Neural cell (in vitro differentiated cells): ENCODE data around the gene PLAAT4. TPM values are rescaled to one million over a fixed set of nuclear protein-coding genes. Genes with fewer than 3 reads are reported as not detected.

Experiments used
- H2AFZ ChIP-seq: fragments of 200-600, 300-800 bp; sonication (generic), shearing (Covaris generic); 2 replicates; pipeline ENCODE4 v1.6.0; 2014; ENCODE audit warnings: low read depth, mild to moderate bottlenecking, antibody characterized with exemption, low read length, moderate library complexity
- H3F3A ChIP-seq: fragments of 200-600 bp; shearing (Covaris generic); 2 replicates; pipeline ENCODE4 v1.6.1; 2016; ENCODE audit warnings: mild to moderate bottlenecking, moderate library complexity, mixed read lengths, antibody characterized with exemption, low read length; ENCODE audit not compliant: insufficient read depth, poor library complexity, severe bottlenecking
- H3K27ac ChIP-seq: fragments of 200-600, 300-800 bp; sonication (generic), shearing (Covaris generic); 2 replicates; pipeline ENCODE4 v1.5.1; 2014; ENCODE audit warnings: mild to moderate bottlenecking, low read length, moderate library complexity
- H3K27me3 ChIP-seq: fragments of 300-800, 200-600 bp; sonication (generic), shearing (Covaris generic); 2 replicates; pipeline ENCODE4 v1.6.0; 2014; ENCODE audit warnings: mild to moderate bottlenecking, low read depth, low read length, moderate library complexity; ENCODE audit not compliant: insufficient read depth
- H3K36me3 ChIP-seq: fragments of 300-800, 200-600 bp; sonication (generic), shearing (Covaris generic); 2 replicates; pipeline ENCODE4 v1.5.1; 2014; ENCODE audit warnings: mild to moderate bottlenecking, antibody characterized with exemption, low read length, moderate library complexity; ENCODE audit not compliant: insufficient read depth
- H3K4me2 ChIP-seq: fragments of 300-800, 200-600 bp; sonication (generic), shearing (Covaris generic); 2 replicates; pipeline ENCODE4 v1.6.0; 2014; ENCODE audit warnings: mild to moderate bottlenecking, low read length
- H3K4me3 ChIP-seq: fragments of 300-800, 200-600 bp; sonication (generic), shearing (Covaris generic); 2 replicates; pipeline ENCODE4 v1.5.1; 2014; ENCODE audit warnings: mild to moderate bottlenecking, low read length, moderate library complexity
- H3K79me2 ChIP-seq: fragments of 200-600 bp; shearing (Covaris generic); replicated peaks from 2 replicates; pipeline ENCODE4 v1.6.0; 2014; ENCODE audit warnings: mild to moderate bottlenecking, low read length, moderate library complexity; ENCODE audit not compliant: insufficient read depth
- H3K9ac ChIP-seq: fragments of 300-800, 200-600 bp; sonication (generic), shearing (Covaris generic); 2 replicates; pipeline ENCODE4 v1.6.1; 2016; ENCODE audit warnings: mild to moderate bottlenecking, low read length, mixed read lengths
- H3K9me2 ChIP-seq: fragments of 200-600 bp; shearing (Covaris generic); 2 replicates; pipeline ENCODE4 v1.6.1; 2016; ENCODE audit warnings: mild to moderate bottlenecking, low read length, mixed read lengths; ENCODE audit not compliant: insufficient read depth
- H3K9me3 ChIP-seq: fragments of 200-600, 300-800 bp; sonication (generic), shearing (Covaris generic); 2 replicates; pipeline ENCODE4 v1.6.1; 2016; ENCODE audit warnings: mild to moderate bottlenecking, mixed run types, low read length, moderate library complexity, mixed read lengths
- H4K20me1 ChIP-seq: fragments of 200-600 bp; shearing (Covaris generic); 2 replicates; pipeline ENCODE4 v1.6.1; 2016; ENCODE audit warnings: mild to moderate bottlenecking, mixed run types; ENCODE audit not compliant: insufficient read depth
- CTCF ChIP-seq: fragments of 450-650 bp; IDR thresholded peaks from 2 replicates; pipeline ENCODE4 v1.5.1; 2014; ENCODE audit warnings: antibody characterized with exemption, mild to moderate bottlenecking, moderate library complexity; ENCODE audit not compliant: poor library complexity, severe bottlenecking
- EP300 ChIP-seq: fragments of 450-650 bp; conservative IDR thresholded peaks from 2 replicates; pipeline ENCODE4 v1.6.1; 2014; ENCODE audit warnings: antibody characterized with exemption, mild to moderate bottlenecking, moderate library complexity; ENCODE audit not compliant: poor library complexity, severe bottlenecking
- EZH2 ChIP-seq: fragments of 200-600, 300-800 bp; shearing (Covaris generic), sonication (generic); IDR thresholded peaks from 2 replicates; pipeline ENCODE4 v1.6.1; 2014; ENCODE audit warnings: antibody characterized with exemption, low read length, borderline replicate concordance, mild to moderate bottlenecking; ENCODE audit not compliant: insufficient read depth, poor library complexity, severe bottlenecking
- MXI1 ChIP-seq: fragments of 450-650 bp; conservative IDR thresholded peaks from 2 replicates; pipeline ENCODE4 v1.6.1; 2014; ENCODE audit warnings: antibody characterized with exemption, mild to moderate bottlenecking; ENCODE audit not compliant: poor library complexity, severe bottlenecking
- POLR2AphosphoS5 ChIP-seq: IDR thresholded peaks from 2 replicates; pipeline ENCODE4 v1.6.1; 2012
- RAD21 ChIP-seq: fragments of 450-650 bp; conservative IDR thresholded peaks from 2 replicates; pipeline ENCODE4 v1.6.1; 2014; ENCODE audit warnings: antibody characterized with exemption, mild to moderate bottlenecking, moderate library complexity
- REST ChIP-seq: IDR thresholded peaks from 2 replicates; pipeline ENCODE4 v1.6.1; 2012; ENCODE audit warnings: borderline replicate concordance
- SMC3 ChIP-seq: fragments of 450-650 bp; conservative IDR thresholded peaks from 2 replicates; pipeline ENCODE4 v1.6.1; 2014; ENCODE audit warnings: antibody characterized with exemption, mild to moderate bottlenecking, moderate library complexity; ENCODE audit not compliant: poor library complexity
- TAF1 ChIP-seq: IDR thresholded peaks from 2 replicates; pipeline ENCODE4 v1.6.1; 2012; ENCODE audit warnings: low read depth
- polyA plus RNA-seq: library from polyadenylated mRNA; depleted of rRNA; stranded (reverse); fragments of >200 nt; gene quantifications from 2 replicates; pipeline ENCODE4 v1.2.3, GENCODE V29; 2014

PLAAT4 gene
- polyA plus RNA-seq, 1 donor from 2014 or later: not detected

GRCh38 chr11:63508009-63508408, 28.6 kb upstream of the PLAAT4 start:
- Histone ChIP-seq H4K20me1 (no peaks in the 10 kb centered on the region), H3K9me3 (no peaks in the 10 kb centered on the region), H3K9ac (no peak overlapping the region), H3K36me3 (no peaks in the 10 kb centered on the region), H3F3A (no peaks in the 10 kb centered on the region), H2AFZ (no peak overlapping the region), H3K27me3 (no peaks in the 10 kb centered on the region), H3K4me2 (no peak overlapping the region), H3K79me2 (no peaks in the 10 kb centered on the region), H3K27ac (no peak overlapping the region), H3K9me2 (no peaks in the 10 kb centered on the region), H3K4me3 (no peak overlapping the region)
- no peak for TF ChIP-seq REST
- no peak for TF ChIP-seq EZH2
- TF ChIP-seq CTCF: no peak
- no peak for TF ChIP-seq EP300
- TF ChIP-seq POLR2AphosphoS5: no peak
- TF ChIP-seq RAD21: no peak
- no peak for TF ChIP-seq MXI1
- TF ChIP-seq SMC3: no peak
- no peak for TF ChIP-seq TAF1

GRCh38 chr11:63508745-63509144, 27.9 kb upstream of the PLAAT4 start:
- TF ChIP-seq TAF1 (no peak), SMC3 (no peak), EZH2 (no peak), MXI1 (no peak), REST (no peak), EP300 (no peak), POLR2AphosphoS5 (no peak), CTCF (no peak), RAD21 (no peak)
- Histone ChIP-seq H4K20me1 (no peaks in the 10 kb centered on the region), H3K9me2 (no peaks in the 10 kb centered on the region), H3K36me3 (no peaks in the 10 kb centered on the region), H3K27me3 (no peaks in the 10 kb centered on the region), H3K4me2 (no peak overlapping the region), H3K9ac (no peak overlapping the region), H2AFZ (no peak overlapping the region), H3K9me3 (no peaks in the 10 kb centered on the region), H3F3A (no peaks in the 10 kb centered on the region), H3K27ac (no peak overlapping the region), H3K79me2 (no peaks in the 10 kb centered on the region), H3K4me3 (no peak overlapping the region)
